ENCODE results near the gene IGF1R.

Gene IGF1R

GRCh38 chr15:98859149-98859548 is 210.8 kb downstream of the IGF1R start:
- no peak for DNase-seq (ENCODE audit: low read depth)

- no peak for DNase-seq (ENCODE audit: low read depth)
Measured at GRCh38 chr15:98860281-98861041, 212.1 kb downstream of the IGF1R start.

DNA sequence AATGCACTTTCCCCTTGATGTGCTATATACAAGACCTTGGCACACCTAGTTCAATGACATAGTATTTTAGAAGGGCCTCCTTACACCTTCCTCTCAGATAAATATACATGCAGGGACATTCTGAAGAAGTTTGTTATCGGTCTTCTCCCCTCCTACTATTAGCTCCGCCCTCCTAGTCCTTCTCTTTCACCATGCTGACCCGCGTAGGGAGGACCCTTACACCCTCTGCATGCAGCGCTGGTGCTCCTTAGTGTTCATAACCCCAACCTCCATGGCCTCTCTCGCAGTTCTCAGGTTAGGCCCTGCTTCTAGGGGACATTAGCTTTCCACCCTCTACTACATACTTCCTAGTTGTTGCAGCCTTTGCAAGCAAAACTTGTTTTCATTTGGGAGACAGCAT is 212.8 kb downstream of the IGF1R start:
- no peak for DNase-seq (ENCODE audit: low read depth)

GRCh38 chr15:98863983-98864382 is 215.6 kb downstream of the IGF1R start:
- no peak for DNase-seq (ENCODE audit: low read depth)

DNA sequence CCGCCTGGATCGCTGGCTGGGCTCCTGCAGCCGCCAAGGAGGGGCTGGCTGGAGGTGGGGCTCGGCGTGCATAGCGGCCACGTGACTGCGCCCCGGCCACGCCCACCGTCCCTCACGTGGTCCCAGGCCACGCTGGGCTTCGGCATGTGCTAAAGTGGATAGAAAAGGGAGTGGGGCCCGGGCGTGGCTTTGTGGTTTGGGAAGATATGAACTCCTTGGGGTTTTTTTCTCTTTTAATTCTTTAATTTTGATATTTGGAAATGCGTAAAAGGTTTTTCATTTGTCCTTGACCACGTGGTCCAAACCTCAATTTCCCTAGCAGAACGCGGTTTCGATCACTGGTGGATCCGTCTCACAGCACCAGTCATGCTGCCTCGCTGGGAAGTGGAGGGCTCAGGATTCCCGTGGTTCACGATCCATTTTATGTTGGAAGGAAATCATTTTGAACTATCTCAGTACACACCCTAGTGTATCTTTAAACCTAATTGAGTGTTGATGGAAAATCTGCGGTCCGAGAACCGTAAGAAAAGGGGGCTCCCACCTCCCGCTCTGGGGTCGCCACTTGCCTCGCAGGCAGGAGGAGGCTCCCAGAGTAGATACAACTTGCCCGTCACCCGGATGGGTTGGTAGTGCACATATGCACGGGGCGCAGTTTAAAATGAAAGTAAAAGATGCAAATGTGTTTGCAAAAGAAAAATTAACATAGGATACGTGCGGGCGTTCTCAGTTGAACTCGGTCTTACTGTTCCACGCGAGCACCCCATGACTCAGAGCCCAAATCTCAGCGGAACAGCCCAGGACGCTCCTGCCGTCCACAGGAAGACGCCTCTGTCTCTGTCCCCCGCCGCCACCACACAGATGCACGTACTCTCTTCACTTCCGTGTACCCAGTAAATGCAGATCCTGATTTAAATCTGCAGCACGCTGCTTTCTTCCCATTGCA is 217.3 kb downstream of the IGF1R start:
- no peak for DNase-seq (ENCODE audit: low read depth)

DNA sequence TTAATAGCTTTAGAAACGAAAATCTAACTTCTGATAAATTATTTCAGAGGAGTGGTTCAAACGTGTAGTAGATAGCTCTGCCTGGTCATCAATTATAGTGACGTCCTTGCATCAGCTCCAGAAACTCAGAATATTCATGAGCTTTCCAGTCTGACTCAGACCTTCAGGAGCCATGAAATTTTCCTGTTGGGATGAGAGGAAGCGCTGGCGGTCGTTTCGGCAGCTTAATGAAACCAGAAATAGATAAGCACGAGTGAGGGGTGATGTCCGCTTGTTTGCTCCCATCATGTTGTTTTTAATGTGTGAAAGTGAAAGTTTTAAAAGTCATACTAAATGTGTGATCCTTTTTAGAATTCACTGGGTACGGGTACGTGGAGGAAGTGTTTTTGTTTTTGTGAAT is 218.2 kb downstream of the IGF1R start:
- DNase-seq (ENCODE audit: low read depth) = no peak

GRCh38 chr15:98868564-98868963 is 220.2 kb downstream of the IGF1R start:
- DNase-seq (ENCODE audit: low read depth) = no peak

- no peak for DNase-seq (ENCODE audit: low read depth)
Measured at GRCh38 chr15:98870788-98871187, 222.4 kb downstream of the IGF1R start.

DNA sequence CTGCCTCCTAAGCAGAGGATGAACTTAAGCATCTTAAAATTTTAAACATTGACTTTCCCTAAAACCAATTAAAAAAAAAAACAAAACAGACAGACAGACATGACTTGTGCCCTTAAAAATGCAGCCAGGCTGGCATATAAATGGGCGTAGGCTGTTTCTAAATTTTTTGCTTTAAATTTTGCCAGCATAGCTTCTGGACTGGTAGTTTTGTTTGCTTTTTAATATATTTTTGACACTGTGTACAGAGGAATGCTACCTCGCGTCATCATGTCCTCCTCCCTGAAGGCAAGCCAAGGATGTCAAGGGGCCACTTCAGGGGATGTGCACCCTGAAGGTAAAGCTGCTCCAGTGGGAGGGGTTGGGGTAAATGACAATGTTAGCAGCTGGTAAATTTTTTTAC is 224.4 kb downstream of the IGF1R start:
- DNase-seq (ENCODE audit: low read depth) = no peak

- no peak for DNase-seq (ENCODE audit: low read depth)
Measured at GRCh38 chr15:98873441-98874218, 225.3 kb downstream of the IGF1R start.

DNA sequence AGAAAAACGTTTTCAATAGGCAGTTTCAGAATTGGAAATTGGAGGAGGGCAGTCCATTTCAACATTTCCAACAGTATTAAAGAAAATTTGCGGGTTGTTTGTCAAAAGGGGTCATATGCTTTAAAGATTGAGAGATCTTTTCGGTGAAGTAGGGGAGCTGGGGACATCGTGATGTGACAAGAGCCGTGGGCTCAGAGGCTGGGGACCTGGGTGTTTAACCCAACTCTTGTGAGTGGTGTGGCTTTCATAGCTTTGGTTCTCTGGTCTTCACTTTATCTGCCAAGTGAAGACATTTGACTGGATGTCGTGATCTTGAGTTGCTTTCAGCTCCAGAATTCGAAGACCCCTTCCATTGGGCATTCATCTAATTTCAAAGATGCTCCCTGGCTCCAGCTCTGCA is 226.0 kb downstream of the IGF1R start:
- DNase-seq (ENCODE audit: low read depth) = no peak

GRCh38 chr15:98874773-98875172 is 226.4 kb downstream of the IGF1R start:
- no peak for DNase-seq (ENCODE audit: low read depth)

DNA sequence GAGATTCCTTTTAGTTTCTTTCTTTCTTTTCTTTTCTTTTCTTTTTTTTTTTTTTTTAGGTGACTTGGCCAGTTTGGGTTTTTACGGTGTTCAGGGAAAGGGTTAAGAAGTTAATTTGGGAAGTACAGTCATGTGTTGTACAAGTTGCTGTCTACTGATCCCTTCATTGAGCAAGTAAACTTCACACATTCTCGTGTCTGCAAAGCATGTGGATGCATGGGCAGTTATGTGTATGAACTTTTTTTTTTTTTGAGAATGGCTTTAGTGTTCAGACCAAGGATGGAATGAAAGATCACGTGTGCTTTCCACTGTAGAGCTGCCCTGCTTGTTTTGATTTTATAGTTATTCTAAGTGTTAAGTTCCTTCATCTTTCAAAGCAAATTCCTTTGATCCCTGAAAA is 227.0 kb downstream of the IGF1R start:
- DNase-seq (ENCODE audit: low read depth) = no peak

GRCh38 chr15:98876451-98877369 is 228.4 kb downstream of the IGF1R start:
- DNase-seq (ENCODE audit: low read depth) = no peak

DNA sequence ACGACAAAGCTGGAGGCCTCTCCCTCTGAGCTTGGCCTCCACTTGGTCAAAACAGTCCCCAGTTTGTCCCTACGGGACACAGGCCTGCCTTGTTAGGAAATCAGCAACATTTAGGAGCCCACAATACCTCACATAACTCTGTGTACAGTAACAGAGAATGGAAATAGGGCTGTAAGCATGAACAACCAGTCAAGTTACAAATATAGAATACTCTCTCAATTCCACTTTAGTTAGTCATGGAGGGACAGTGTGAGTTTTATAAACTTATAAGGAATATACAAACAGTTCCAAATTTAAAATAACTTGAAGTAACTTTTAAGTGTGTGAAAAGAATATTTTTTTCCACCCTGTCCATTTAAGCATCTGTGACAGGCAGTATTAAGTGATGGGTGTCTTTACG is 229.8 kb downstream of the IGF1R start:
- no peak for DNase-seq (ENCODE audit: low read depth)

- no peak for DNase-seq (ENCODE audit: low read depth)
Measured at GRCh38 chr15:98878862-98879261, 230.5 kb downstream of the IGF1R start.

DNA sequence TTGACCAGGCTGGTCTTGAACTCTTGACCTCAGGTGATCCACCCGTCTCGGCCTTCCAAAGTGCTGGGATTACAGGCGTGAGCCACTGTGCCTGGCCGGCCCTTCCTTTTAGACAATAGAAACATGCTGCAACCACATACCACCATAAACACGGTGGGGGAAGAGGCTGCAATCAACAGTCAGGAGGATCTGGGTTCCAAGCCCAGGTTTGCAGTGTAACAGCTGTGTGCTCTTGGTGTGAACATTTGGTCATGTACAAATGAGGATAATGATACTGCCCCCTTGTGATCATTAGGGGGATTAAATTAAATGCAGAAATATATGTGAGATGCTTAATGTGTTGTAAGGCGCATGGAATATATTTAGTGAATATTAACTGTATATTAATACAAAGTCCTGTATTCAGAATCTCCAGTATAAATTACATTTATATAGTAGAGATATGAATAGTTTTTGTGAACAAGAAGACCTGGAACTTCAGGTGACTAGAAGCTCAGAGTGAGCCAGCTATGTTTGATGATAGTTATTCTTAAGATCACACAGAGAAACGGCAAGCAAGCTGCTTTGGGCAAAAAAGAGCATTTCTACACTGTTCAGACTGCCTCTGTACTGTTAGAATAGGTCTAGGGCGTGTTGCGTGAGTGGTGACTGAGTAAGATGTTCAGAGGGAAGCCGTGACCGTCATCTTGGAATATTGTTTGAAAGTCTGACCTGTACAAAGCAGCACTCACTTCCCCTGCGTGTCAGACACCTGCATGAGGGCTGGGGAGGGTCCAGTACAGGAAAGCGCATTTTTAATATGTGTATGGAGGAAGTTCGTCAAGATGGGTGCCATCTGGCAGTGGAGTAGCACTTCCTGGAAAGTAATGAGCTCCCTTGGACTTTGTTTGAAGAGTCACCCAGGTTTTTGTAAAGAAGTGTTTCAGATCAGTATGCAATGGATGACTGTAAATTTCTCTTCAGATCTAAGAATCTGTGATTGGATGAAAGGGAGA is 233.5 kb downstream of the IGF1R start:
- DNase-seq (ENCODE audit: low read depth) = no peak

- DNase-seq (ENCODE audit: low read depth) = no peak
Measured at GRCh38 chr15:98883478-98883877, 235.1 kb downstream of the IGF1R start.

- DNase-seq (ENCODE audit: low read depth) = no peak
Measured at GRCh38 chr15:98884894-98885293, 236.6 kb downstream of the IGF1R start.

DNA sequence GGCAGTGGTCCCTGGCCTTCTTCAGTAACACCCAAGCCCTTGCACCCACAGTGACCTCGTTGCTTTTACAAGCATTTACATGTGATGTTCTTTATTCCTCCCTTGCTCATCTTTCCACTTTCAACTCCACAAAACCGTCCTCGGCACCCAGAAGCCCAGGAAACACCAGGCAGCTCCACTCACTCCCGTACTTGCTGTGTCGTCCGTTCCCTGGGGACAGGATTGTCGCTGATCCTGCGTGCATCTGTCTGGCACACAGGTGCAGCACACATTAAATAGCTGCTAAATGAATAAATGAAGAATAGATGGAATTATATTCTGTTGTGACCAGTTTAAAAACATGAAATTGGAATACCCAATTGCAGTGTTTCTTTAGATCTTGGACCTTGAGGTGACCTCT is 239.6 kb downstream of the IGF1R start:
- no peak for DNase-seq (ENCODE audit: low read depth)
